Thoracic aorta (tissue), 2 donors: ENCODE data around the gene TPD52L1. TPM values are rescaled to one million over a fixed set of nuclear protein-coding genes. Genes with fewer than 3 reads are reported as not detected.
A peak's percentile ranks its signal among the peaks of the same experiment; 100 is the strongest.

Experiments used
- ATAC-seq: fragments of 150-250 bp; one replicate; pipeline ENCODE4 v1.8.0; 2017; ENCODE audit warnings: low read depth; ENCODE audit not compliant: insufficient number of reproducible peaks, low FRiP score
- DNase-seq: peaks from one replicate; pipeline ENCODE4 v3.0.0-alpha.2; 2020; ENCODE audit warnings: low spot score
- H3K27ac ChIP-seq, 2 donors: fragments of 200-600 bp; sonication (generic); 1 replicate in 1 of 2; 2 replicates in 1 of 2; pipeline ENCODE4 v1.5.1; 2016; ENCODE audit warnings: mild to moderate bottlenecking in 2 of 2, moderate library complexity in 2 of 2
- H3K27me3 ChIP-seq: fragments of 200-600 bp; sonication (generic); replicated peaks from 2 replicates; pipeline ENCODE4 v1.6.0; 2016; ENCODE audit warnings: mild to moderate bottlenecking; ENCODE audit not compliant: insufficient read depth
- H3K36me3 ChIP-seq: fragments of 200-600 bp; sonication (generic); one replicate; pipeline ENCODE4 v1.5.1; 2016
- H3K4me1 ChIP-seq, 2 donors: fragments of 200-600 bp; sonication (generic); 1 replicate in 1 of 2; 2 replicates in 1 of 2; pipeline versions ENCODE4 v1.5.1 to v1.6.0; 2016; ENCODE audit warnings: low read depth in 2 of 2, mild to moderate bottlenecking in 1 of 2; ENCODE audit not compliant: control insufficient read depth in 1 of 2
- H3K4me3 ChIP-seq: fragments of 200-600 bp; sonication (generic); 2 replicates; pipeline ENCODE4 v1.5.1; 2016; ENCODE audit warnings: mild to moderate bottlenecking
- H3K9me3 ChIP-seq: fragments of 200-600 bp; sonication (generic); 2 replicates; pipeline ENCODE4 v1.5.1; 2016
- total RNA-seq, 2 donors: library from RNA; depleted of rRNA; stranded (reverse); fragments of >200 nt; gene quantifications; one replicate each; pipeline versions ENCODE4 v1.1.0 to v1.2.3, GENCODE V29; 2016
- TF ChIP-seq, protein P1 (sequence below): fragments of 200-600 bp; sonication (generic); IDR thresholded peaks from one replicate; pipeline ENCODE4 v1.5.1; 2019; ENCODE audit warnings: antibody characterized with exemption

The TPD52L1 gene
- total RNA-seq, 2 donors from 2014 or later: 37.1 to 73.5 TPM

DNA sequence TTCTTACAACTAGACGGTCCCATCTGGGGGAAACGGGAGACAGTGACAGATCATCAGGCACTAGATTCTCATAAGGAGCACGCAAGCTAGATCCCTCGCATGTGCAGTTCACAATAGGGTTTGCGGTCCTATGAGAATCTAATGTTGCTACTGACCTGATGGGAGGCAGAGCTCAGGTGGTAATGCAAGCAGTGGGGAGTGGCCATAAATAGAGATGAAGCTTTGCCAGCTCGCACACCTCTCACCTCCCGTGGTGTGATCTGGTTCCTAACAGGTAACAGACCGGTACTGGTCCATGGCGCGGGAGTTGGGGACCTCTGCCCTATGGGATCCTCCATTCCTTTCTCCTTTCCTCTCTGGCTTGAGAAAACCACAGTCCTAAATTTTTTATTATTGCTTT lies 63.8 kb downstream of the TPD52L1 start:
- ATAC-seq (no peak), DNase-seq (no peak)
- Histone ChIP-seq H3K4me3 (no peak overlapping the region), H3K4me1 (peaks cover 19 to 42% of the 10 kb centered on the region in 2 donors), H3K27ac (no peak overlapping the region), H3K36me3 (no peaks in the 10 kb centered on the region), H3K27me3 (no peaks in the 10 kb centered on the region), H3K9me3 (no peaks in the 10 kb centered on the region)
- TF ChIP-seq, protein P1, sequence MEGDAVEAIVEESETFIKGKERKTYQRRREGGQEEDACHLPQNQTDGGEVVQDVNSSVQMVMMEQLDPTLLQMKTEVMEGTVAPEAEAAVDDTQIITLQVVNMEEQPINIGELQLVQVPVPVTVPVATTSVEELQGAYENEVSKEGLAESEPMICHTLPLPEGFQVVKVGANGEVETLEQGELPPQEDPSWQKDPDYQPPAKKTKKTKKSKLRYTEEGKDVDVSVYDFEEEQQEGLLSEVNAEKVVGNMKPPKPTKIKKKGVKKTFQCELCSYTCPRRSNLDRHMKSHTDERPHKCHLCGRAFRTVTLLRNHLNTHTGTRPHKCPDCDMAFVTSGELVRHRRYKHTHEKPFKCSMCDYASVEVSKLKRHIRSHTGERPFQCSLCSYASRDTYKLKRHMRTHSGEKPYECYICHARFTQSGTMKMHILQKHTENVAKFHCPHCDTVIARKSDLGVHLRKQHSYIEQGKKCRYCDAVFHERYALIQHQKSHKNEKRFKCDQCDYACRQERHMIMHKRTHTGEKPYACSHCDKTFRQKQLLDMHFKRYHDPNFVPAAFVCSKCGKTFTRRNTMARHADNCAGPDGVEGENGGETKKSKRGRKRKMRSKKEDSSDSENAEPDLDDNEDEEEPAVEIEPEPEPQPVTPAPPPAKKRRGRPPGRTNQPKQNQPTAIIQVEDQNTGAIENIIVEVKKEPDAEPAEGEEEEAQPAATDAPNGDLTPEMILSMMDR: no peak

GRCh38 chr6:125217992-125218391 lies 64.4 kb downstream of the TPD52L1 start:
- no peaks in the 10 kb centered on the region for H3K27me3 ChIP-seq
- DNase-seq: no peak
- no peak for ATAC-seq
- TF ChIP-seq, protein P1: no peak
- no peaks in the 10 kb centered on the region for H3K36me3 ChIP-seq
- H3K4me3 ChIP-seq: no peak overlapping the region
- no peaks in the 10 kb centered on the region for H3K9me3 ChIP-seq
- H3K4me1 ChIP-seq: peaks cover 20 to 44% of the 10 kb centered on the region in 2 donors
- no peak overlapping the region for H3K27ac ChIP-seq

- Histone ChIP-seq H3K27me3 (no peaks in the 10 kb centered on the region), H3K4me3 (no peak overlapping the region), H3K27ac (no peak overlapping the region), H3K4me1 (peaks cover 28 to 45% of the 10 kb centered on the region in 2 donors), H3K36me3 (no peaks in the 10 kb centered on the region), H3K9me3 (no peaks in the 10 kb centered on the region)
- no peak for DNase-seq
- TF ChIP-seq, protein P1: no peak
- ATAC-seq: no peak
Measured at GRCh38 chr6:125219361-125219895, 65.9 kb downstream of the TPD52L1 start.

DNA sequence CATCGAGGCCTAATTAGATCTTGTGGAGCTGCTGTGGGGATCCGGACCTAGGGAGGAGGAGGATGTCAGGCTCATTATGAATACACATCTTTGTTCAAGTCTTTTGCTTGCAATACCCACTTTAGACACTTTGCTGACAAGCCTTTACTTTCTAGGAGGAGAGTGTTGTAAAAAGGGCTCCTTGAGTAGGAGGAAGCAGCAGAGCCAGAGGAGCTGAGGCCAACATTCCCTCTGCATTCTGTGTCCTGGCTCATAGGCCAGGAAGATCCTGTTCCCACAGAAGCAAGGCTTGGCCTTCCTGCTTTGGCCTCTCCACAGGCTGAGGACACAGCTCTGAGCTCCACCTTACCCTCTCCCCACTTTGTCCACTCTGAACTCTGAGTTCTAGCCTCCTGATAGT lies 67.1 kb downstream of the TPD52L1 start:
- H3K4me3 ChIP-seq: no peak overlapping the region

DNA sequence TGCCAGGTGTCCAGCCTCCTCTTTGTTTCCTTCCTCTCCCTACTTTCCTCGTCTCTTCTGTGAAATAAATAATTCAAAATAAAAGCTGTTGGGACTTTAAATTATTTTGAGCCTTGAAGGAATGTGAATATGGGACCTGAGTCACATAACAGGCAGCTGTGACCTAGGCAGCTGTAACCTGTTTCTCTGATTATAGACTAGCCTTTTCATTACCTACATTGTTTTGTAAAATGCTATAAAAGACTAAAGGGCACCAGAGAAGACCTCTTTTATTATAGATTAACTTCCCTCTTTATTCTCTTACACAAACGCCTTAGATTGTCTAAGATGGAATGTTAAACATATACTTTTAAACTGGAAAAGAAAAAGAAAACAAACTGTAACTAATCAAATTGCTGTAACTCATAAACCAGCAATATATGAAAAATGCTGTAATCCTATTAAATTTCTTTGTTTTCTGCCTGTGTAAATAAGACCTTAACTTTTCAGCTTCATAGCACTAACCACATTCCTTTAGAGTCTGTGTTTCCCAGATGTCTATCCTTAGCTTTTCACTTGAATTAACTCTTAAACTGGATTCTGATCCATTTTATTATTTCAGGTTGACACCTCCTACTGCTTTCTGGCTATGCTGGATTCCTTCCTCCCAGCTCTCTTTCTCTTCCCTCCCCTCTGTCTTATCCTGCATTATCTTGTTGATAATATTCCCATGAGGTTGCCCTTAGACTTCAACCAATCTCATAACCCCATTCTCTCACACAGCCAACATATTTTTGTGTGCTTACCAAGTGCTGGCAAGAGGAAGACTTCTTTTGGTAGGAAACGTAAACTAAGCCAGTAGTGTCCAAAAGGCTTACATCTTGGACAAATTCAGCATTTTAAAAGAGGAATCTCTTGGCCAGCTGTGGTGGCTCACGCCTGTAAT lies 69.2 kb downstream of the TPD52L1 start:
- peak overlapping the region; percentile 83 to 92 for H3K27ac ChIP-seq

More for the DNA sequence above, 67.1 kb downstream of the TPD52L1 start:
- TF ChIP-seq, protein P1: peak; percentile 37
- no peaks in the 10 kb centered on the region for H3K36me3 ChIP-seq
- H3K27ac ChIP-seq: peak overlapping the region; percentile 83 to 92
- H3K9me3 ChIP-seq: no peaks in the 10 kb centered on the region
- H3K4me1 ChIP-seq: peaks cover 33 to 53% of the 10 kb centered on the region in 2 donors
- no peak for DNase-seq
- no peaks in the 10 kb centered on the region for H3K27me3 ChIP-seq
- ATAC-seq: peak; percentile 40

More for the DNA sequence above, 69.2 kb downstream of the TPD52L1 start:
- Histone ChIP-seq H3K36me3 (no peaks in the 10 kb centered on the region), H3K4me3 (no peak overlapping the region), H3K4me1 (peaks cover 33 to 53% of the 10 kb centered on the region in 2 donors), H3K9me3 (no peaks in the 10 kb centered on the region), H3K27me3 (no peaks in the 10 kb centered on the region)
- TF ChIP-seq, protein P1: no peak
- DNase-seq: no peak
- ATAC-seq: no peak
